ENCODE results near the gene SAMD11. TPM values are rescaled to one million over a fixed set of nuclear protein-coding genes. Genes with fewer than 3 reads are reported as not detected.

SAMD11 gene
- total RNA-seq, 2 donors from 2014 or later: 3.0 to 4.2 TPM

- Histone ChIP-seq H3K36me3 (no peaks in the 10 kb centered on the region), H3K27ac (no peak overlapping the region), H3K9ac (ENCODE audit: low read depth in 2 of 2, low read length in 2 of 2) (no peak overlapping the region), H3K9me3 (no peaks in the 10 kb centered on the region), H3K4me3 (no peak overlapping the region), H3K27me3 (peaks cover 78% of the 10 kb centered on the region), H3K4me1 (peaks cover 5% of the 10 kb centered on the region)
- intact Hi-C loops (cut with DNase I): no loop called here
- no peak for DNase-seq
- TF ChIP-seq, protein P1, sequence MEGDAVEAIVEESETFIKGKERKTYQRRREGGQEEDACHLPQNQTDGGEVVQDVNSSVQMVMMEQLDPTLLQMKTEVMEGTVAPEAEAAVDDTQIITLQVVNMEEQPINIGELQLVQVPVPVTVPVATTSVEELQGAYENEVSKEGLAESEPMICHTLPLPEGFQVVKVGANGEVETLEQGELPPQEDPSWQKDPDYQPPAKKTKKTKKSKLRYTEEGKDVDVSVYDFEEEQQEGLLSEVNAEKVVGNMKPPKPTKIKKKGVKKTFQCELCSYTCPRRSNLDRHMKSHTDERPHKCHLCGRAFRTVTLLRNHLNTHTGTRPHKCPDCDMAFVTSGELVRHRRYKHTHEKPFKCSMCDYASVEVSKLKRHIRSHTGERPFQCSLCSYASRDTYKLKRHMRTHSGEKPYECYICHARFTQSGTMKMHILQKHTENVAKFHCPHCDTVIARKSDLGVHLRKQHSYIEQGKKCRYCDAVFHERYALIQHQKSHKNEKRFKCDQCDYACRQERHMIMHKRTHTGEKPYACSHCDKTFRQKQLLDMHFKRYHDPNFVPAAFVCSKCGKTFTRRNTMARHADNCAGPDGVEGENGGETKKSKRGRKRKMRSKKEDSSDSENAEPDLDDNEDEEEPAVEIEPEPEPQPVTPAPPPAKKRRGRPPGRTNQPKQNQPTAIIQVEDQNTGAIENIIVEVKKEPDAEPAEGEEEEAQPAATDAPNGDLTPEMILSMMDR (IDR thresholded peaks at IDR 0.05): no peak
Measured at GRCh38 chr1:928825-929661, 5.3 kb downstream of the SAMD11 start.

DNA sequence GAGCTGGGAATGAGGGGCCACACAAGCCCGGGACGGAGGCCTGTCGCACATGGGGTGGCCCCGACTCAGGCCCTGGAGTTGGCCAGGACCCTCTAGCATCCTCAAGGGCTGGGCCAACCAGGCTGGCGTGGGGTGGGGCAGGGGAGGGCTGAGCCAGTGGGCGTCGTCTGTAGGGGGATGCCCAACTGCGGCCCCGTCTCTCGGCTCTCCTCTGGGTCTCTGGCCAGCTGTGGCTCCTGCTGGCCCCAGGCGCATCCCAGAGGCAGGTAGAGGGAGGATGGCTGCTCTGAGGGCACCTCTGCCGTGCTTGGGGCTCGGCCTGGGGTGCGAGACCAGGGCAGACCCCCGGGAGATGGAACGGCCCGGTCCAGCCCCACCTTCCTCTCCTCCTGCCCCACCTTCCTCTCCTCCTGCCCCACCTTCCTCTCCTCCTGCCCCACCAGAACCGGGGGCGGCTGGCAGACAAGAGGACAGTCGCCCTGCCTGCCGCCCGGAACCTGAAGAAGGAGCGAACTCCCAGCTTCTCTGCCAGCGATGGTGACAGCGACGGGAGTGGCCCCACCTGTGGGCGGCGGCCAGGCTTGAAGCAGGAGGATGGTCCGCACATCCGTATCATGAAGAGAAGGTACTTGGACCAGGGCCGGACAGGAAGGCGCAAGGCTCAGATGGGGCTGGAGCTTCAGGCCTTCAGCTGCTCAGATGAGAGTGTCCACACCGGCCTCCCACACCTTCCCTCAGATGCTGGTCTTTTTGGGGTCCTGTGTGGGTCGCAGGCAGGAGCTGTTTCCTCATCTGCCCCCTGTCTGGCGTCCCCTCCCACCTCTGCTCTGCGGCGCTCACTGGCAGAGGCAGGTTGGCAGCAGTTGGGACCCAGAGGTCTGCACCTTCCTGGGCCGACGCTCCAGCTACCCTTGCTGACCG lies 6.2 kb downstream of the SAMD11 start:
- Histone ChIP-seq H3K36me3 (no peaks in the 10 kb centered on the region), H3K27me3 (peaks cover 75% of the 10 kb centered on the region), H3K27ac (no peak overlapping the region), H3K9ac (ENCODE audit: low read depth in 2 of 2, low read length in 2 of 2) (no peak overlapping the region), H3K9me3 (no peaks in the 10 kb centered on the region), H3K4me3 (no peak overlapping the region), H3K4me1 (peaks cover under 1% of the 10 kb centered on the region)
- intact Hi-C loops (cut with DNase I): no loop called here
- DNase-seq: no peak
- TF ChIP-seq, protein P1 (IDR thresholded peaks at IDR 0.05): no peak

DNA sequence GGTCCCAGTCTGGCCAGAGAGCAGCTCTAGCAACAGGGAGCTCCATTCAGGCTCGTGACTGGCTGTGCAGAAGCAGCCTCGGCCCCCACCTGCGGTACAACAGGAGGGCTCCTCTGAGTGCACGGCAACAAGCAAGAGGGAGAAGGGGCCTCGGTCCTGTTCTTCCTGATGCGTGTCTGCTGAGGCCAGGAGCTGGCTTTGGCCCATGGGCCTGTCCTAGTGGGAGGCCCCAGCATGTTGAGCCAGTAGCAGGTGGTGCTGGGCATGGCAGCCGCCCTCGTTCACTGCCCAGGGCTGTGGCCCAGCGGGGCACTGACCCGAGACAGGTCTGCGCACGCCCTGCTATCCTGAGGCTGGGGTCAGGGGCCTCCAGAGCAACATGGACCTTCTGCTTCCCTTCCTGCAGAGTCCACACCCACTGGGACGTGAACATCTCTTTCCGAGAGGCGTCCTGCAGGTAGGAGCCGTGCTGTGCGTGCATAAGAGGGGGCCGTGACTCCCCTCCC lies 7.0 kb downstream of the SAMD11 start:
- TF ChIP-seq, protein P1 (IDR thresholded peaks at IDR 0.05): no peak
- DNase-seq: no peak
- H3K9ac ChIP-seq (ENCODE audit: low read depth in 2 of 2, low read length in 2 of 2): no peak overlapping the region
- H3K36me3 ChIP-seq: no peaks in the 10 kb centered on the region
- H3K9me3 ChIP-seq: no peaks in the 10 kb centered on the region
- H3K27me3 ChIP-seq: peaks cover 77% of the 10 kb centered on the region
- no peak overlapping the region for H3K4me3 ChIP-seq
- intact Hi-C loops (cut with DNase I): no loop called here
- no peaks in the 10 kb centered on the region for H3K4me1 ChIP-seq
- H3K27ac ChIP-seq: no peak overlapping the region

- no peaks in the 10 kb centered on the region for H3K36me3 ChIP-seq
- intact Hi-C loops (cut with DNase I): no loop called here
- H3K4me1 ChIP-seq: no peaks in the 10 kb centered on the region
- H3K9me3 ChIP-seq: no peaks in the 10 kb centered on the region
- H3K27ac ChIP-seq: no peak overlapping the region
- no peak overlapping the region for H3K9ac ChIP-seq (ENCODE audit: low read depth in 2 of 2, low read length in 2 of 2)
- peaks cover 76% of the 10 kb centered on the region for H3K27me3 ChIP-seq
- DNase-seq: no peak
- TF ChIP-seq, protein P1 (IDR thresholded peaks at IDR 0.05): no peak
- no peak overlapping the region for H3K4me3 ChIP-seq
Measured at GRCh38 chr1:931380-932172, 7.9 kb downstream of the SAMD11 start.

DNA sequence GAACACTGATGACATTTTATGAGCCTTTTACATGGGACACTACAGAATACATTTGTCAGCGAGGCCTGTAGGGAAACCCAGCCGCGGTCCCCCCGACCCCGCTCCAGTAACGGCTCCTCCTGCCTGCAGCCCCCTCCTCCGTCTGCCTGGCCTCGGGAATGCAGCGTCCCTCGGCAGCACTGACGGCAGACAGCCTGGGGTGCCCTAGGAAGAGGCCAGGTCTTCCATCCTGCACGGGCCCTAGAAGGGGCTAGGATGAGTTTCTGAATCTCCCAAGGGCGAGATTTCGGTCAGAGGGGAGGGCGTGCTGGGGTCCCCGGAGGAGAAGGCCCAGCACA lies 8.4 kb downstream of the SAMD11 start:
- Histone ChIP-seq H3K9ac (ENCODE audit: low read depth in 2 of 2, low read length in 2 of 2) (no peak overlapping the region), H3K9me3 (no peaks in the 10 kb centered on the region), H3K36me3 (no peaks in the 10 kb centered on the region), H3K27me3 (peaks cover 76% of the 10 kb centered on the region), H3K4me1 (no peaks in the 10 kb centered on the region), H3K4me3 (no peak overlapping the region), H3K27ac (no peak overlapping the region)
- DNase-seq: no peak
- TF ChIP-seq, protein P1 (IDR thresholded peaks at IDR 0.05): no peak
- intact Hi-C loops (cut with DNase I): no loop called here
